ENCODE data around the gene RGS7.

The RGS7 gene

GRCh38 chr1:240797050-240797449, 560.0 kb downstream of the RGS7 start:
- H2BK5ac ChIP-seq (ENCODE audit: low read length): no peak overlapping the region
- H2BK120ac ChIP-seq (ENCODE audit: low read depth, low read length): no peak overlapping the region
- no peak overlapping the region for H3K27ac ChIP-seq (replicated peaks; ENCODE audit: low read length)
- no peak overlapping the region for H3K9ac ChIP-seq (ENCODE audit: low read depth, low read length, poor library complexity)
- H2BK15ac ChIP-seq (ENCODE audit: low read length): no peak overlapping the region
- H2BK12ac ChIP-seq (ENCODE audit: low read length): no peak overlapping the region
- H3K4me1 ChIP-seq (ENCODE audit: control insufficient read depth in 2 of 2, insufficient read depth in 1 of 2, low read depth in 1 of 2, low read length in 2 of 2): no peaks in the 10 kb centered on the region
- DNase-seq (ENCODE audit: low spot score): no peak
- no peak overlapping the region for H3K14ac ChIP-seq (ENCODE audit: low read length)
- H3K18ac ChIP-seq (ENCODE audit: low read length): no peak overlapping the region
- no peaks in the 10 kb centered on the region for H3K9me3 ChIP-seq (replicated peaks in 1 of 2; ENCODE audit: control insufficient read depth in 2 of 2, insufficient read depth in 1 of 2, low read depth in 1 of 2, low read length in 2 of 2)
- no peak overlapping the region for H4K91ac ChIP-seq (ENCODE audit: low read depth, low read length, poor library complexity)
- H3K4me3 ChIP-seq (ENCODE audit: low read length in 2 of 2): no peak overlapping the region
- no peak overlapping the region for H2AFZ ChIP-seq (ENCODE audit: low read length)
- H3K27me3 ChIP-seq (ENCODE audit: control insufficient read depth in 3 of 3, insufficient read depth in 3 of 3, low read depth in 1 of 3, low read length in 3 of 3): no peaks in the 10 kb centered on the region
- no peak overlapping the region for H3K23ac ChIP-seq (ENCODE audit: low read depth, low read length, poor library complexity)
- no peaks in the 10 kb centered on the region for H3K36me3 ChIP-seq (replicated peaks in 1 of 2; ENCODE audit: control insufficient read depth in 2 of 2, insufficient read depth in 2 of 2, low read length in 2 of 2)
- H3K4me2 ChIP-seq (ENCODE audit: insufficient read depth, low read length, poor library complexity, severe bottlenecking): no peak overlapping the region
- H2AK5ac ChIP-seq (ENCODE audit: low read depth, low read length): no peak overlapping the region
- H3K79me1 ChIP-seq (ENCODE audit: low read depth, low read length): no peaks in the 10 kb centered on the region
- no peak overlapping the region for H3K4ac ChIP-seq (ENCODE audit: low read length)
- H4K8ac ChIP-seq (ENCODE audit: low read depth, low read length): no peak overlapping the region
- no CpG with 5 or more reads among the region's 1 CpG for WGBS, 2 donors (ENCODE audit: extremely low coverage in 2 of 2, insufficient read length in 2 of 2, insufficient replicate concordance in 1 of 2)

DNA sequence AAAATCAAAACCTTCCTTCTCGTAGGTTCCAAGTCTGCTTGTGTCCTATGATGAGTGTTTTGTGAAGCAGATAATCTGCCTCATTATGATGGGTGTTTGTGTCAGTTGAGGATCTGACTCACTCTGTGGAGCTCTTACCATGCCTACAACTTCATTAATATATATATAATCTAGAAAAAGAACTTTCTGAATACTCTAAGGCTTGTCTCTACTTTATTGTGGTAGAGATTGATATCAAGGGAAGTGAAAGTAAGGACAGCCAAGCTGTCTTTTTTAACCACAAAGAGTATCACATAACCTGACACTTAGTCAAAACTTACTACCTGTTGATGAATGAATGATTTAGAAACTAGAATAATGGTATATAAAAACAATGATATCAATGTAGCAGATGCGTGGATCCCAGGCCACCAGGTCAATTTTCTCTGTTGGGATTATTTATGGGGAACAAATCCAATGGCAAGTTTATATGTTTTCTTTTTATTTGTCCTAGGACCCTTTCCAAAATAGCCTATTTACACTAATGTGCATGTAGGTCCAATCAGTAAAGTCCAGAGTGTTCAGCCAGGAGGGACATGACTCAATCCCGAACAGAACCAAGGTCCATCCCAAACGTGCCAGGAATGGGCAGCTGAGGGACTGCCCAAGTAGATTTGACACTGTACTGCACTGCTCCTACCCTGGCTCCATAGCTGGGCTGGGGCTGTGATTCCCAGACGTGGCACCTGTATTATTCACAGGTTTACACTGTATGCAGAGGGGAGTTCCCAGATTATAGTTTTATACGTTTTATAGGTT, 562.8 kb downstream of the RGS7 start:
- Histone ChIP-seq H2BK5ac (ENCODE audit: low read length) (no peak overlapping the region), H2AK5ac (ENCODE audit: low read depth, low read length) (no peak overlapping the region), H2BK120ac (ENCODE audit: low read depth, low read length) (no peak overlapping the region), H3K23ac (ENCODE audit: low read depth, low read length, poor library complexity) (no peak overlapping the region), H3K4me2 (ENCODE audit: insufficient read depth, low read length, poor library complexity, severe bottlenecking) (no peak overlapping the region), H3K36me3 (replicated peaks in 1 of 2; ENCODE audit: control insufficient read depth in 2 of 2, insufficient read depth in 2 of 2, low read length in 2 of 2) (no peaks in the 10 kb centered on the region), H3K14ac (ENCODE audit: low read length) (no peak overlapping the region), H3K9ac (ENCODE audit: low read depth, low read length, poor library complexity) (no peak overlapping the region), H2BK12ac (ENCODE audit: low read length) (no peak overlapping the region), H3K4me1 (ENCODE audit: control insufficient read depth in 2 of 2, insufficient read depth in 1 of 2, low read depth in 1 of 2, low read length in 2 of 2) (no peaks in the 10 kb centered on the region), H3K4ac (ENCODE audit: low read length) (no peak overlapping the region), H3K9me3 (replicated peaks in 1 of 2; ENCODE audit: control insufficient read depth in 2 of 2, insufficient read depth in 1 of 2, low read depth in 1 of 2, low read length in 2 of 2) (no peaks in the 10 kb centered on the region), H3K18ac (ENCODE audit: low read length) (no peak overlapping the region), H2BK15ac (ENCODE audit: low read length) (no peak overlapping the region), H2AFZ (ENCODE audit: low read length) (no peak overlapping the region), H3K4me3 (ENCODE audit: low read length in 2 of 2) (no peak overlapping the region), H3K27me3 (ENCODE audit: control insufficient read depth in 3 of 3, insufficient read depth in 3 of 3, low read depth in 1 of 3, low read length in 3 of 3) (no peaks in the 10 kb centered on the region), H4K8ac (ENCODE audit: low read depth, low read length) (no peak overlapping the region), H4K91ac (ENCODE audit: low read depth, low read length, poor library complexity) (no peak overlapping the region), H3K27ac (replicated peaks; ENCODE audit: low read length) (no peak overlapping the region), H3K79me1 (ENCODE audit: low read depth, low read length) (no peaks in the 10 kb centered on the region)
- no CpG with 5 or more reads among the region's 6 CpGs for WGBS, 2 donors (ENCODE audit: extremely low coverage in 2 of 2, insufficient read length in 2 of 2, insufficient replicate concordance in 1 of 2)
- no peak for DNase-seq (ENCODE audit: low spot score)

DNA sequence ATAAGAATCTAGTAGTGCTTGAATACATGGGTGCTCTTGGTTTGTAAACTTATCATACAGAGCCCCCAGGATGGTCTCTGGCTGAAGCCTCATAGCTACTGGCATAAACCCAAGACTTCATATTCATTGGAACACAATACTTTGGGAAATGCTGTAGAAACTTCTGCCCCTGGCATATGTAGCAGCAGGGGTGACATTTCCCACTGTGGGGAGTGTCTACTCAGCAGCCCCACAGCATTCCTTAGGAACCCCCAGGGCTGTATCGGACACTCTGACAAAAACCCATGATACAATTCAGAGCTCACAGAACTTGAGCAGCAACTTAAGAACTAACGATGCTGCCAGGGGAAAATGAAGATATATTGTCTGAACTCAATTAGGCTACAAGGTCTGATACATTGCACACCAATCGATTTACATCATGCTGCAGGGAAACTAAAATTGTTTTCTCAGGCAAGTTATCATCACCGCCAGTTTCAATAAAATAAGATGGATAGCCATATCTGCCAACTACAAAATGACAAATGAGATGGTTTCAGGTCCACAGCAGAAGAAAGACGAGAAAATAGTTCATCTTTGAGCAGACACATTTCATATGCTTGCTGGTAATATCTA, 564.0 kb downstream of the RGS7 start:
- no peaks in the 10 kb centered on the region for H3K79me1 ChIP-seq (ENCODE audit: low read depth, low read length)
- no peak overlapping the region for H2AFZ ChIP-seq (ENCODE audit: low read length)
- no peak overlapping the region for H3K4ac ChIP-seq (ENCODE audit: low read length)
- no peak overlapping the region for H3K9ac ChIP-seq (ENCODE audit: low read depth, low read length, poor library complexity)
- no peak overlapping the region for H2AK5ac ChIP-seq (ENCODE audit: low read depth, low read length)
- no peak overlapping the region for H3K27ac ChIP-seq (replicated peaks; ENCODE audit: low read length)
- H3K36me3 ChIP-seq (replicated peaks in 1 of 2; ENCODE audit: control insufficient read depth in 2 of 2, insufficient read depth in 2 of 2, low read length in 2 of 2): no peaks in the 10 kb centered on the region
- DNase-seq (ENCODE audit: low spot score): no peak
- H3K4me1 ChIP-seq (ENCODE audit: control insufficient read depth in 2 of 2, insufficient read depth in 1 of 2, low read depth in 1 of 2, low read length in 2 of 2): no peaks in the 10 kb centered on the region
- H3K23ac ChIP-seq (ENCODE audit: low read depth, low read length, poor library complexity): no peak overlapping the region
- H4K91ac ChIP-seq (ENCODE audit: low read depth, low read length, poor library complexity): no peak overlapping the region
- no peak overlapping the region for H2BK120ac ChIP-seq (ENCODE audit: low read depth, low read length)
- H3K14ac ChIP-seq (ENCODE audit: low read length): no peak overlapping the region
- H2BK15ac ChIP-seq (ENCODE audit: low read length): no peak overlapping the region
- H4K8ac ChIP-seq (ENCODE audit: low read depth, low read length): no peak overlapping the region
- no peak overlapping the region for H3K4me3 ChIP-seq (ENCODE audit: low read length in 2 of 2)
- H2BK12ac ChIP-seq (ENCODE audit: low read length): no peak overlapping the region
- H3K4me2 ChIP-seq (ENCODE audit: insufficient read depth, low read length, poor library complexity, severe bottlenecking): no peak overlapping the region
- WGBS, 2 donors (ENCODE audit: extremely low coverage in 2 of 2, insufficient read length in 2 of 2, insufficient replicate concordance in 1 of 2): no CpG with 5 or more reads among the region's 5 CpGs
- H2BK5ac ChIP-seq (ENCODE audit: low read length): no peak overlapping the region
- H3K27me3 ChIP-seq (ENCODE audit: control insufficient read depth in 3 of 3, insufficient read depth in 3 of 3, low read depth in 1 of 3, low read length in 3 of 3): no peaks in the 10 kb centered on the region
- no peaks in the 10 kb centered on the region for H3K9me3 ChIP-seq (replicated peaks in 1 of 2; ENCODE audit: control insufficient read depth in 2 of 2, insufficient read depth in 1 of 2, low read depth in 1 of 2, low read length in 2 of 2)
- no peak overlapping the region for H3K18ac ChIP-seq (ENCODE audit: low read length)

DNA sequence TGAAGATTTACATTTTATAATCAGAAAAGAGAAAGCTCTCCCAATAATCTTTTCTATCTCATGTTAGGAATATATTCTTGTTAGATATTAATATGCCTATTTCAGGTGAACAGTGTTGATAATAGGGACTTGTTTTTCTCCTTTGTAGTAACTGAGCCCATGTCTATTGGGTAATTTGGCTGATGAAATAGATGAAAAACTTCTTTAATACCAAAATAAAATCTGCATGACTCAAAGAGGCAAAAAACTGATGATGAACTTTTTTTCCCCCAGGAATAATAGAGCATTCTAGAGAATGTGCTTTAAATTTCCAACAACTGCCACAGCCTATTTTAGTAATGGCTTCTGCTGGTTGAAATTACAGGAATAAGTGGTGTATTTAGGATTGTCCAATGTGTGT, 566.1 kb downstream of the RGS7 start:
- Histone ChIP-seq H2BK15ac (ENCODE audit: low read length) (no peak overlapping the region), H3K27ac (replicated peaks; ENCODE audit: low read length) (no peak overlapping the region), H3K9ac (ENCODE audit: low read depth, low read length, poor library complexity) (no peak overlapping the region), H3K27me3 (ENCODE audit: control insufficient read depth in 3 of 3, insufficient read depth in 3 of 3, low read depth in 1 of 3, low read length in 3 of 3) (no peaks in the 10 kb centered on the region), H2BK120ac (ENCODE audit: low read depth, low read length) (no peak overlapping the region), H3K4me2 (ENCODE audit: insufficient read depth, low read length, poor library complexity, severe bottlenecking) (no peak overlapping the region), H4K91ac (ENCODE audit: low read depth, low read length, poor library complexity) (no peak overlapping the region), H3K4me1 (ENCODE audit: control insufficient read depth in 2 of 2, insufficient read depth in 1 of 2, low read depth in 1 of 2, low read length in 2 of 2) (no peaks in the 10 kb centered on the region), H3K36me3 (replicated peaks in 1 of 2; ENCODE audit: control insufficient read depth in 2 of 2, insufficient read depth in 2 of 2, low read length in 2 of 2) (no peaks in the 10 kb centered on the region), H3K4ac (ENCODE audit: low read length) (no peak overlapping the region), H2BK12ac (ENCODE audit: low read length) (no peak overlapping the region), H3K79me1 (ENCODE audit: low read depth, low read length) (no peaks in the 10 kb centered on the region), H2AK5ac (ENCODE audit: low read depth, low read length) (no peak overlapping the region), H3K23ac (ENCODE audit: low read depth, low read length, poor library complexity) (no peak overlapping the region), H2AFZ (ENCODE audit: low read length) (no peak overlapping the region), H4K8ac (ENCODE audit: low read depth, low read length) (no peak overlapping the region), H3K4me3 (ENCODE audit: low read length in 2 of 2) (no peak overlapping the region), H2BK5ac (ENCODE audit: low read length) (no peak overlapping the region), H3K14ac (ENCODE audit: low read length) (no peak overlapping the region), H3K9me3 (replicated peaks in 1 of 2; ENCODE audit: control insufficient read depth in 2 of 2, insufficient read depth in 1 of 2, low read depth in 1 of 2, low read length in 2 of 2) (no peaks in the 10 kb centered on the region), H3K18ac (ENCODE audit: low read length) (no peak overlapping the region)
- no peak for DNase-seq (ENCODE audit: low spot score)
